Fibroblast of skin of right biceps (primary cell): Measurements from ENCODE around the gene CNOT1.
A peak's percentile ranks its signal among the peaks of the same experiment; 100 is the strongest.
"Not testable (repeated sequence)": the region's sequence is repeated elsewhere in the genome, so short reads cannot be mapped to it uniquely, and the experiment has no call there.

Experiments used
- DNase-seq: peaks from one replicate; pipeline ENCODE4 v3.0.0-alpha.2; 2013

CNOT1 gene

DNA sequence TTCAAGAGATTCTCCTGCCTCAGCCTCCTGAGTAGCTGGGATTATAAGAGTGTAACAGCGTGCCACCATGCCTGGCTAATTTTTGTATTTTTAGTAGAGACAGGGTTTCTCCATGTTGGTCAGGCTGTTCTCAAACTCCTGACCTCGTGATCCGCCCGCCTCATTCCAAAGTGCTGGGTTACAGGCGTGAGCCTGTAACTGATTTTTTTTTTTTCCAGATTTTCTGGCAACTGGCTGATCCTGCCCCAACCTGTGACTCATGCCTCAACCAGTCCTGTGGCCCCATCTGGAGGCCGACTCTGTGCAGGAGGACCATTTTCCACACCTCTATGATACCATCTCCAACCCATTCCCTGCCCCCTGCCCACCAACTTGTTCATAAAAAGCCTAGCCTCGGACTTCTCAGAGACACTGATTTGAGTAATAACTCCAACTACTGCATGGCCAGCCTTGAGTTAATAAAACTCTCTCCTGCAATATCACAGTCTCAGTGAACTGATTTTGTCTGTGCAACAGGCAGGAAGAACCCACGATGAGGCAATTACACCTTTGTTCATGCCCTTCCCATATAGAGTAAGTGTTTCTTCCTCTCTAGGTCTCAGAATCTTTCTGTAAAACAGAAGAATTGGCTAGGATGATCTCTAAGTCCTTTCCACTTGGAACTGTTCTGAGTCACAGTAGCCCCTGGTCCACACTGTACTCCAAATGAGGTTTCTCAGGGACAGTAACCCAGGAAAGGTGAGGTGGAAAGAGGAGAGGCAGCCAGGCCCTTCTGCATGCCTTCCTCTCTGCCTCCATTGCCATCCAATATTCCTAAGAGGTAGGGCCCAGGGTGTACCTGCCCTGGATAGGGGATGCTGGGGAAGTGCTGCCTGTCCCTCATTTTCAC is 8.8 kb upstream of the CNOT1 start:
- DNase-seq: peak; percentile 84

DNA sequence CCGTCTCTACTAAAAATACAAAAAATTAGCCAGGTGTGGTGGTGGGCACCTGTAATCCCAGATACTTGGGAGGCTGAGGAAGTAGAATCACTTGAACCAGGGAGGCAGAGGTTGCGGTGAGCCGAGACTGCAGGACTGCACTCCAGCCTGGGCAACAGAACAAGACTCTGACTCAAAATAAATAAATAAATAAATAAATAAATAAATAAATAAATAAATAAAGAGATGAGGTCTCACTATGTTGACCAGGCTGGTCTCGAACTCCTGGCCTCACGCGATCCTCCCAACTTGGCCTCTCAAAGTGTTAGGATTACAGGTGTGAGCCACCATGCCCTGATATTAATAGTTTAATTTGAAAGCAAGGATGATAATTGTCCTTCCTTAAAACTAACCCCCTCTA is 7.4 kb upstream of the CNOT1 start:
- not testable (repeated sequence) for DNase-seq

DNA sequence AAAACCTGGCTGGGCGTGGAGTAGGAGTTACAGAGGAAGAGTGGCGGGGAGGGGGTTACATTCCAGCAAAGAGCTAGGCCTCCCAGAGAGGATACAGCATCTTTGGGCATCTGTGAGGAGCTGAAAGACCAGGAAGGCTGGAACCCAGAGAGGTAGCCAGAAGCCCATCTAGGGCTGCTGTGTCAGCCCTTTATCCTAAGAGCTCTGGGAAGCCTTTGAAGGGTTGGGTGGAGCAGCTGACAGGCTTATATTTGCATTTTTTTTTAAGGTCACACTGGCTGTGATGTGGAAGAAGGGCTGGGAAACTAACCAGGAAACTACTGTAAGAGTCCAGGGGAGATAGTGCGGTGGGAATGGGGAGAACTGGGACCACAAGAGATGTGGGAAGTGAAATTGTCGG is 6.8 kb upstream of the CNOT1 start:
- no peak for DNase-seq

DNA sequence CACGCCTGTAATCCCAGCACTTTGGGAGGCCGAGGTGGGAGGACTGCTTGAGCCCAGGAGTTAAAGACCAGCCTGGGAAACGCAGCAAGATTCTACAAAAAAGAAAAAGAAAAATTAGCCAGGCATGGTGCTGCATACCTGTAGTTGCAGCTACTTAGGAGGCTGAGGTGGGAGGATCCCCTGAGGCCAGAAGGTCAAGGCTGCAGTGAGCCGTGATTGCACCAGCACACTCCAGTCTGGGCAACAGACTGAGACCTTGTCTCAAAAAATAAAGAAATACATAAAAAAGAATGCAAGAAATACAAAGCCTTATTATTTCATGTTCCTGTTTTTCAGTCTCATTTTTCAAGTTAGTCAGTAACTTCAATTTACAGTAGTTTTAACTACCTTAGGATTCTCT is 5.9 kb upstream of the CNOT1 start:
- no peak for DNase-seq

DNA sequence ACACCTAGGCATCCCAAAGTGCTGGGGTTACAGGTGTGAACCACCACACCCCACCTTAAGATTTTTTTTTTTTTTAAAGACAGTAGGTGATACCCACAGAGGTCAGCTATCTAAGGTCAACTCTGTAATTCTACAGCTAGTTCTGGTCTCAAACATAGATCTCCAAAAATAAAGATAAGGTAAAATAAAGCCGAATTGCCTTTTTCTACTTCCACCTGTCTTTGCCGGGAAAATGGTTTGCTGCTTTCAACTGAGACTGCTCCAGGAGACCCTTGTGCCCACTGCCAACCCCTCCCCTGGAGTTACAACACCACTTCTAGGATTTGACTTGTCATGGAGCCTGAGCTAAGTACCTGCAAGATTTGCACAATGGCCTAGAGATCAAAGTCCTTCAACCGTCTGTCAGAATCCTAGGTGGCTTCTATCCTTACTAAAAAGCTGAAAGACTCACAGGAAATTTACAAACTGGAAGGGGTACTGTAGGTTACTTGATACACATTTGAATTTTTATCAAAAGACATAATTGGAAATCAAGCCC is 4.7 kb upstream of the CNOT1 start:
- DNase-seq: no peak

DNA sequence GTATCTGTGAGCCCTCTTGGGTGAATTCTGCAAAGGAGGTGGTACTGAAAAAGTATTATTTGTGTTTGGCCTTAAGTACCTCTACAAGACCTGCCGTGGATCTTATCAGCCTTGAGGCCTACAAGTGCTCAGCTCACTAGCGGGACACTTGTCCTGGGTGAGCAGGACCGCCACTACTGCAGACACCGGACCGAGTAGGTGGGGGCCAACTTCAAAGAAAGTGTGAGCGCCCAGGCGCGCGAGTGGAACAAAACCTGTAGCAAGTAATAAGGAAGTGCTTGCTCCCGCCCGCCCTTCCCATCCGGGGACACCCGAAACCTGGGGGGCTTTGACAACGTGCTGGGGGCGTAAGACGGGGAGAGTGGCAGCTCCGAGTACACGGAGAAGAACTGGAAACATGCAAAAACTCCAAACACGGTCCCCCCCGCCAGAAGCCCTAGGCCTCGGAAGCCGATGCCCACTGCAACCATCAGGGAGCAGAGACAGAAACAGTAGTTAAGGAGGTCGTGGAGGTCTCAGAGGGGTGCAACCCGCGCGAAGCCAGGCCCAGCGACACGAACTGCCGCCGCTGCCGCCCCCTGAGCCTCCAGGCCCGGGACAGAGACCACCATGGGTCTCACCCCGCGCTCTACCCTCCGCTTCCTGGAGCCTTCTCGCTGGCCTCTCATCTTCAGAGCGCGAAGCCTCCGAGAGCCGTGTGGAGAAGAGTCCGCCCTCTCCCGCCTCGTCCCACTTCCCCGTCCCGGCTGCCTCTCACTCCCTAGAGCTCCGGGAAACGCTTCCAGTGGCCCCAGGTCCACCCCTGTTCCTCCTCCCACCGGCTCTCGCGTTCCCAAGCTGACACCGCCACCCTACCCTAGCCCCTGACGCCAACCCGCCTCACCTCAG is 537 bp downstream of the CNOT1 start:
- peak; percentile 25 for DNase-seq

DNA sequence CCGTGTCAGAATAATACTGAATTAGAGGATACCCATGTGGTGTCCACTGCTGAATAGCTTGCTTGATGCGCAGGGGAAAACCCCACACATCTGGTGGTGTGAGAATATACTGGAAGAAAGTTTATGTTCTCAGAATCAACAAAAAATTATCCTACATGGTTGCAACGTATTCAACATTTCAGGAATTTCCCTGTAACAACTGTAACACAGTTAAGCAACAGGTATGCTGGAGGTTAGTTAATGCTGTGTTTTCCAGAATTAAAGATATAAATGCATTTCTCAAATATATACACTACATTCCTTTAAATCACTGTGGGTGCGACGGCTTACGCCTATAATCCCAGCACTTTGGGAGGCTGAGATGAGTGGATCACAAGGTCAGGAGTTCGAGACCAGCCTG is 5.4 kb downstream of the CNOT1 start:
- no peak for DNase-seq

DNA sequence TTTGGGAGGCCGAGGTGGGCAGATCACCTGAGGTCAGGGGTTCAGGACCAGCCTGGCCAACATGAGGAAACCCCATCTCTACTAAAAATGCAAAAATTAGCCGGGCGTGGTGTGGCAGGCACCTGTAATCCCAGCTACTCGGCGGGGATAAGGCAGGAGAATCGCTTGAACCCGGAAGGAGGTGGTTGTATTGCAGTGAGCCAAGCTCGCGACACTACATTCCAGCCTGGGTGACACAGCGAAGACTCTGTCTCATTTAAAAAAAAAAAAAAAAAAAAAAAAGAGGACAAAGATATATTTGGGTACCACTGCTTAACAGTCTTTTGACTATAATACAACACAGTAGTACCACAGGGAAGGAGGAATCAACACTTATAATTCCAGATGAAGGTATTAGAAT is 9.2 kb downstream of the CNOT1 start:
- DNase-seq: no peak

DNA sequence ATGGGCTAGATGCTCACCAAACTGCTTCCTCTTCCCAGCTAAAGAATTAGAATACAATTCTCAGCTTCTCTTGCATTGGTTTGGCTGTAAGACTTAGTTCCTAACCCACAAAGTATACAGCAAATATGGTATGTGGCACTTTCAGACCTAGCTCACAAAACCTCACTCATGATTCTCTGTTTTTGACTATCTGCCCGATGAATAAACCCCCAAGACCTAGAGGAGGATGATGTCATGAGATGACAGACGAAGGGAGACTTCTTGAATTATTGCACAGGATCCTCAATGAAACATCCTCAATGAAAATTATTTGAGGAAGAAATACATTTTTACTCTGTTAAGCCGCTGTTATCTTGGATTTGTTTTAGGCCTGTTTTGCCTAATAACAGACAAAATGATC is 14.3 kb downstream of the CNOT1 start:
- DNase-seq: peak; percentile 62

DNA sequence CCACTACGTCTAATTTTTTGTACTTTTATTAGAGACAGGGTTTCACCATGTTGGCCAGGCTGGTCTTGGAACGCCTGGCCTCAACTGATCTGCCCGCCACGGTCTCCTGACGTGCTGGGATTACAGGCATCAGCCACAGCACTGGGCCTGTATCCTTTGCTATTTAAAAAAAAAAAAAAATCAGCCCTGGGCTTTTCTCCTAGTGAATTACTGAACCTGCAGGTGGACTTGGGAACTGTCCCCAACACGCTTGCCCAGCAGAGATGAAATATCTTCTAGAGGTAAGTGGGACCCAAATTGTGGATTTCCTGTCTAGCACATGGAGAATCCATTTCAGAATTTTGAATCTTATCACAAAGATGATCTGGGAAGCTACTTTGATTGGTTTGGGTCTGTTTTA is 14.8 kb downstream of the CNOT1 start:
- DNase-seq: no peak

DNA sequence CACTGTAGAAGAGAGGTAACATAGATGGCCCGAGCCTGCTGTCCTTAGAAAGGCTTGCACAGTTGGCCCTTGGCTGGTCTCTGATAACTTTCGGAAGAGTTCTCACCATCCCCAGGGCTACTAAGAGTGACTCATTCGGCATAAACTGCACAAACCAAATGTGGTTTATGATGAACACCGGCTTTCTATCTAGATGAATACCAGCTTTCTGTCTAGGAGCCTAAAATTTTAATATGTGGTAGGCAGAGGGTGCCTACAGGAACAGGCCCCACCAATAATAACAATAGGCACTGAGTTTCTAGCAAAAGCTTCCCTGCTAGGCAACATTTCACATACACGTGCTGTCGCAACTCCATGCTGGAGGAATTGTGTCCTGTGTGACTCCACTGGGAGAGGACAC is 15.4 kb downstream of the CNOT1 start:
- peak; percentile 30 for DNase-seq

DNA sequence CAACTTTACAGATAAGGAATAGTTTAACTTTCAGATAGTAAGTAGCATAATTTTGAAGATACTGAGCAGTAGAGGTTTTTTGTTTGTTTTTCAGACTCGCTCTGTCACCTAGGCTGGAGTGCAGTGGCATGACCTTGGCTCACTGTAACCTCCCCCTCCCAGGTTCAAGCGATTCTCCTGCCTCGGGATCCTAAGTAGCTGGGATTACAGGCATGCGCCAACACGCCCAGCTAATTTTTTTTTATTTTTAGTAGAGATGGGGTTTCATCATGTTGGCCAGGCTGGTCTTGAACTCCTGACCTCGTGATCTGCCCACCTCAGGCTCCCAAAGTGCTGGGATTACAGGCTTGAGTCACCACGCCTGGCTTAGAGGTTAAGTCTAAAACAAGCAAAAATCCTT is 16.7 kb downstream of the CNOT1 start:
- not testable (repeated sequence) for DNase-seq

DNA sequence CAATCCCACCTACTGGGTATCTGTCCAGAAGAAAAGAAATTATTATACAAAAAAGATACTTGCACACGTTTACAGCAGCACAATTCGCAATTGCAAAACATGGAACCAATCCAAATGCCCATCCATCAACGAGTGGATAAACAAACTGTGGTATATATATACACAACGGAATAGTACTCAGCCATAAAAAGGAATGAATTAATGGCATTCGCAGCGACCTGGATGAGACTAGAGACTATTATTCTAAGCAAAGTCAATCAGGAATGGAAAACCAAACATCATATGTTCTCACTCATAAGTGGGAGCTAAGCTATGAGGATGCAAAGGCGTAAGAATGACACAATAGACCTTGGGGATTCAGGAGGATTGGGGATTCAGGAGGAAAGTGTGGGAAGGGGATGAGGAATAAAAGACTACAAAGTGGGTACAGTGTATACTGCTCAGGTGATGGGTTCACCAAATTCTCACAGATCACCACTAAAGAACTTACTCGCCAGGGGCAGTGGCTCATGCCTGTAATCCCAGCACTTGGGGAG is 21.0 kb downstream of the CNOT1 start:
- DNase-seq: no peak

DNA sequence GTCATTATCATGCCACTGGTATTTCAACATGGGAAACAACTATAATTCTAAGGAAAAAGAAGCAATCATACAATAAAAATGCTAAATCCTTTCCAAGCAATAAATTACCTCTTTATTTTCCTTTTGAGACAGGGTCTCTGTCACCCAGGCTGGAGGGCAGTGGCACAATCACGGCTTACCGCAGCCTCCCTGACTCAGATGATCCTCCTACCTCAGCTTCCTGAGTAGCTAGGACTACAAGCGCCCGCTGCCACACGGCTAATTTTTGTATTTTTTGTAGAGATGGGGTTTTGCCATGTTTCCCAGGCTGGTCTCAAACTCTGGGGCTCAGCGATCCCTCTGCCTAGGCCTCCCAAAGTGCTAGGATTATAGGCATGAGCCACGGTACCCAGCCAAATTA is 24.1 kb downstream of the CNOT1 start:
- no peak for DNase-seq

DNA sequence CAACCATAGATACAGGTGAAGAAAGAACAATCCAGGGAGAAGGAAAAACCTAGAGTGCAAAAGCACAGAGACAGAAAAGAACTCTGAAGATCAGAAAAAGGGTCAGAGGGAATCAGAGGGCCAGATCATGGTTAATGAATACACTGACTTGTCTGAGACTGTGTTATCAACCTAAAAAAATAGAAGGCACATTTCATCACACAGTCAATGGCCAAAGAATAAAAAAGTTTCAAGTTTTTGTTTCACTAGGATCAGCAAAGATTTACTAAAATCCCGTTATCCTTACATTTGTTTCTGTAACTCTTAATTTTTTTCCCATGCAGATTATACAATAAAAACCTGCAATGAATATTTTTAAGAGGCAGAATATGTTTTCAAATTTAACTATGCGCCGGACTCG is 38.5 kb downstream of the CNOT1 start:
- DNase-seq: no peak

DNA sequence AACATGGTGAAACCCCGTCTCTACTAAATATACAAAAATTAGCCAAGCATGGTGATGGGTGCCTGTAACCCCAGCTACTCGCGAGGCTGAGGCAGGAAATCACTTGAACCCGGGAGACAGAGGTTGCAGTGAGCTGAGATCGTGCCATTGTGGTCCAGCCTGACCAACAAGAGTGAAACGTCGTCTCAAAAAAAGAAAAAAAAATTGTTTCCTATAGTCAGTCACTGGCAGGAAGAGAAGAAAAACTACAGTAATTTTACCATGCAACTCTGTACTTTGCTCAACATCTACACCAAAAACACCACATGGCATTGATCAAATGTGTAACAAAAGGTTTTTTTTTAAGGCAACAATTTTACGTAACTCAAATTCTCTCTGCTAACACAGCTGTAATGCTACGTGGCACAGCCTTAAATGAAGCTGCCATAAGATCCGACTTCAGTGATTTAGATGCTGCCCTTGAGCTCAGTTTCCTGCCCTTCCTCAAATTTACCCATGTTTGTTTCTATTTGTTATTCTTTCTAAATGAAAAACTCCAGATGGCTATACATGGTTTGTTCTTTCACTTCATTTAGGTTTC is 40.2 kb downstream of the CNOT1 start:
- DNase-seq: peak; percentile 3

DNA sequence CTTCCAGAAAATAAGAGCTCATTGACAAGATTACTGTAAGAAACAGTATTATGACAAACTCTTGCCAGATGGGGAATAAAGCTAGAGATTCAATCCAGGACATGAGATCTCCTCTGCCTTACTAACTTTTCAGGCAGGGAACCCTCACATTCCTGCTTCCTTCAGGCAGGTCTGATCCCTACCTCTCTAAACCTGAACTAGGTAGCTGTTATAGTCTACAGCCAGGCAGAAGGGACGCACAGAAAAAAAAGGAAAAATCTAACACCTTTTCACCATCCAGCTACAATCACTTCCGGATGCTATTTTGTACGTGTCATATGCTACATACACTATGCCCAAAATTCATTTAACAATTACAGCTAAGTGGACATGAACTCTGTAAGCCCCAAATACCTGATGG is 41.2 kb downstream of the CNOT1 start:
- DNase-seq: no peak

DNA sequence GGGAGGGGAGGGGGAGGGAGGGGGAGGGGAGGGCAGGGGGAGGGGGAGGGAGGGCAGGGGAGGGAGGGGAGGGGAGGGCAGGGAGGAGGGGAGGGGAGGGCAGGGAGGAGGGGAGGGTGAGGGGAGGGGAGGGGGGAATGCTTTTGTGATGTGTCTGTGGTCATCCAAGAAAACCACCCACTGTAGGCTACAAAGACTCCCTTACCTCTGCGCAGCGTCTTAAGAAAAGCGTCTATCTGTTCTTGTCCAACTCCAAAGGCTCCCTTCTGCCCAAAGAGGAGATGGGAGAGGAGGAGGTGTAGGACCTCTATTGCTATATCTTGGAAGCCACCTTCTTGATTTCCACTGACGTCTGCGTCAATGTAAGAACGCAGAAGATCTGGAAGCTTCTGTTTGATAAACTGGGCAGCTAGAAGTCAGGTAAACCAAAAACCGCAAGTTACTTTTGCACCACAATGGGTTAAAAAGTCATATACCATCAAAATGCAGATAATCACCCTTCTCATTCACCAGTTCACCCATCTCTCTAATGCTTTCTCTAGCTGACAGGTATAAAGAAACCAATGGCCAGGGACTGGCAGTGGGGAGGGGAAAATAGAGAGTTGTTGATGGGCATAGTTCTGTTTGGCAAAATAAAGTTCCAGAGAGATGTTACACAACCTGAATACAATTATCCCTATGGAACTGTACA is 43.1 kb downstream of the CNOT1 start:
- no peak for DNase-seq

DNA sequence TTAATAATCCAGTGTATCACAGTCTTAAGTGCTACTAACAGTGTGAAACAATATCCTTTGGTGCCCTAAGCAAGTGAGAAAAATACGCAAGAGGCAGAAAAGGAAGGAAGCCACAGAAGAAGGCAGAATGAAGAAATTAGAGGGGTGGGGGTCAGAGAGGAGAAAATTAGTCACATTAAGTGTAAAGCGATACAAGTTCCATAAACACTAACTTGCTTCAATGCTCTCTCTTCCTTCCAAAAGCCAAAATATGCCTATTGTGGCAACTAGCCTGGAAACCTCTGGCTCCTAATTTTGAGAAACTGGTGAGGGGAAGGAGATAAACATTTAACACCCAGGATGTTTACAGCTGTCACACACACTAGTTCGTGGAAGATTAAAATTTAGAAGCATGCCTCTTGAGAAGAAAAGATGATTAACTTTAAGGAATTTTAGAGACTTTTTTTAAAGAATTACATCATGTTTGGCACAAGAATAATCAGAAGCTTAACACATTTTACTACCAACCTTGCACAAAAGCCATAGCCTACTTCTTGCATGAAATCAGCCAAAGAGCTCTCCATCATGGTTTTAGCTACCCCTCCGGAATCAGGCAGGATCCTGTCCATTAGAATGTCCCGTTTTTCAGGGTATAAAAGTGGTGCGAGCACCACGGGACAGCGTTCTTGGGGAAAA is 44.7 kb downstream of the CNOT1 start:
- DNase-seq: no peak

DNA sequence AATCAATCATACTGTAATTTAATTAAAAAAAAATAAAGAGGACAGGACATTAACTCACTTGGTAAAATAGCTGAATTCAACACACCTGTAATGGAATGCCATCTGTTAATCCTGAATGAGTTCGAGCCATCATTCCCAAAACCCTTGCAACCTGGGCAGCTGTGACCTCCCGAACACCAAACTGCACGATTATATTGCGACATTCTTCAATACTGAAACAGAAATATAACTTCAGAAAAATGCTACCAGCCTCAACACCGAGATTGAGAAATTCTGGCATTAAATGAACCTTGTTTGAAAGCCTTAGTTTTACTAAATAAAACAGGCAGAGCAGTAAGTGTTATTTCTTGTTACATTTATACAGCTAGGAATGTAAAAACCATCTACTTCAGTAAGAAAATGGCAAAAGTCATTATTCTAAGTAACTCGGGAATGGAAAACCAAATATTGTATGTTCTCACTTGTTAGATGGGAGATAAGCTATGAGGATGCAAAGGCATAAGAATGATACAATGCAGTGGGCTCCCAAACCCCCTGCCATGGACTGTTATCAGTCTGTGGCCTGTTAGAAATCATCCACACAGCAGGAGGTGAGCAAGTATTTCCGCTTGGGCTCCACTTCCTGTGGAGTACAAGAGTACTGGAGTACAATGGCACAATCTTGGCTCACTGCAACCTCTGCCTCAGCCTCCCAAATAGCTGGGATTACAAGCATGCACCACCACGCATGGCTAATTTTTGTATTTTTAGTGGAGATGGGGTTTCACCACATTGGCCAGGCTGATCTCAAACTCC is 46.5 kb downstream of the CNOT1 start:
- DNase-seq: no peak

DNA sequence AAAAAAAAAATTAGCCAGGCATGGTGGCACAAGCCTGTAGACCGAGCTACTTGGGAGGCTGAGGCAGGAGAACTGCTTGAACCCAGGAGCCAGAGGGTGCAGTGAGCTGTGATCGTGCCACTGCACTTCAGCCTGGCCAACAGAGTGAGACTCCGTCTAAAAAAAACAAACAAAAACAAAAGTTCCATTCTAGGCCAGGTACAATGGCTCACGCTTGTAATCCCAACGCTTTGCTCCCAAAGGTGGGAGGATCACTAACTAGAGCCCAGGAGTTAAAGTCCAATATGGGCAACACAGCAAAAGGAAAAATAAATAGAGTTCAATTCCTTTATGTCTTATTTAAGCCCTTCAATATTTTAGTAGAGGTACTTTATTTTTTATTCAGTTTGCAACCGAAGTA is 47.5 kb downstream of the CNOT1 start:
- DNase-seq: no peak
